GM19023 (cell line): Measurements from ENCODE around the gene RIOK1.
"Not testable (repeated sequence)": the region's sequence is repeated elsewhere in the genome, so short reads cannot be mapped to it uniquely, and the experiment has no call there.

Experiments
- ATAC-seq: cut with Tn5 transposase; IDR thresholded peaks from one replicate; pipeline ENCODE4 v1.9.1; 2021; ENCODE audit warnings: mild to moderate bottlenecking, moderate library complexity; ENCODE audit not compliant: unreplicated experiment

Gene RIOK1

DNA sequence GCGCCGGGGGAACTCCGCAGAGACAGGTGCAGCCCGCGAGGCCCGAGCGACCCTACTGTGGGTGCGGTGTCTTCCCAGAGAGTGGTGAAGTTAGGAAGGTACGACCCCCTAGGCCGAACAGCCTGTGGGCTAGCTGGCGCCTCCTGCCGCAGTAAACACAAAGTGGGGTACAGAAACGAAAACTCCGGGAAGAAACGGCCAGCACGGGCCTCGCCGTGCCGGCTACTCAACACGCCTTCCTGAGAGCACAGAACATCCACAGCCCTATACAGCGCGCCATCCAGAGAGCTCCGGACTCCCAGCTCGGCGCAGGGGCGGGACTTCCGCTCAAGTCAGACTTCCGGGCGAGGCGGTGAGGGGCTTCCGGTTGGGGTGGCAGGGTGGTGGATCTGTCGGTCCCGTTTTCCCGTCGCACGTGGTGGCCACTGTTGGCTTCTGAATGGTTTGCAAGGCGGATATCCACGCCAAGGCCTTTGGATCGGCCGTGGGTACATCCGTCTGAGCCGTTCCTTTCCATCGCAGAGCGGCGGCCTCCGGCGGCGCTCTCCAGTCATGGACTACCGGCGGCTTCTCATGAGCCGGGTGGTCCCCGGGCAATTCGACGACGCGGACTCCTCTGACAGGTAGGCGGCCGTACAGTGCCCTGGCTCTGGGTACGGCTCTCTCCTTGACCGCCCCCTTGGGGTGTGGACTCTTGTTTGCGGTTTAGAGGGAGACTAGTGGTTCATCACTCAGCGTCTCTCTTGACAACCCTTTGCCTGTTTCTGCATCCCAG is at the start of gene RIOK1, which contains the start of gene CAGE1:
RIOK1 (plus strand) TSS at position 358 of the 775 bp plus-strand sequence; CDS start at position 553, 195 bp downstream.
CAGE1 (minus strand) TSS at position 292 of the 775 bp plus-strand sequence. CDS start 2,569 bp downstream, outside the sequence.
- peak; percentile 98 for ATAC-seq

DNA sequence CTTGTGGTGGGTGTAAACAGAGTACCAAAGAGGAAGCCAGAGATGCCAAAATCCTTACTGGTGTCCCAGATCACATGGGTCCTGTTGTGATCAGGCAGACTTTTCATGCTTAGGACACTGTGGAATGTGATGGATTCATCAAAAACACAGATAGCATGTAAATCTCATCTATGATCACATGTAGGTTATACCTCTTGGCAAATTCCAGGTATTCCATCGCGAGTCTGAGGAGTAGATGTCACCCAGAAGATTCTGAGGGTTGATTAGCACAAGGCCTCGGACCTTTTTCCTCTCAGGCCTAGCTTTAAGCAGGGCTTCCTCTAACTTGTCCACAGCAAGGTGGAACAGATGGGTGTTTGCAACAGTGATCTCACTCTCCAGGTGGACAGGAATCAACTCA is 48.3 kb upstream of the RIOK1 start:
- no peak for ATAC-seq

DNA sequence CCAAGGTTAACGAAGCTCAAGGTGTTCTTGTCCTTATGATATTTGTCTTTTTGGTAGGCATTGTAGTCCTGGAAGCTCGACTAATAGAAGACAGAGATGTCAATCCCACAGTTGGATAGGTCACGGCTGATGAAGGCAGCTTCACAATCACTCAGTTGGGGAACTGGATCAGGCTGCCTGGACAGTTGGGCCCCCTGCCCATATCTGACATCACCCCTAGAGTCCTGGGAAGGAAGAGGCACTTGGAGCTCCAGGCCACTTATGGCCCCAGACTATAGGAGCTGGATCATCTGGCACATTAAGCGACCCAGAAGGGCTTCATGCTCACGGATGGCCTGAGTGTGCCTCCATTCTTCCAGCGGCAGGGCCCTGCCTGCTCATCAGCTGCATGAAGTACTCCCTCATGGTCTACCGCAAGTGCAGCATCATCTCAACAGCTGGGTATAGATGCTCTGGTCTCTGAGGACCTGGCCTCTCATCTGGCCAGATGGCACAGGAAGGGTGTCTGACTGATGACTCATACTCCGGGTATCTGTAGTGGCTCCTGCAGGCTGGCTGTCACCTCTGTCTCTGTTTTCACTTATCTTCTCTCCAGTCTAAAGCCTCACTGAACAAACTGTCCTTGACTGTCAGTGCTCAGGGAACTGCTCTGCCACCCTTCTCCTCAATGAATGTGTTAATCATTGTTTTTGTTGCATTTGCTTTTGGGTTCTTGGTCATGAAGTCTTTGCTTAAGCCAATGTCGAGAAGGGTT is 47.4 kb upstream of the RIOK1 start:
- ATAC-seq: no peak

DNA sequence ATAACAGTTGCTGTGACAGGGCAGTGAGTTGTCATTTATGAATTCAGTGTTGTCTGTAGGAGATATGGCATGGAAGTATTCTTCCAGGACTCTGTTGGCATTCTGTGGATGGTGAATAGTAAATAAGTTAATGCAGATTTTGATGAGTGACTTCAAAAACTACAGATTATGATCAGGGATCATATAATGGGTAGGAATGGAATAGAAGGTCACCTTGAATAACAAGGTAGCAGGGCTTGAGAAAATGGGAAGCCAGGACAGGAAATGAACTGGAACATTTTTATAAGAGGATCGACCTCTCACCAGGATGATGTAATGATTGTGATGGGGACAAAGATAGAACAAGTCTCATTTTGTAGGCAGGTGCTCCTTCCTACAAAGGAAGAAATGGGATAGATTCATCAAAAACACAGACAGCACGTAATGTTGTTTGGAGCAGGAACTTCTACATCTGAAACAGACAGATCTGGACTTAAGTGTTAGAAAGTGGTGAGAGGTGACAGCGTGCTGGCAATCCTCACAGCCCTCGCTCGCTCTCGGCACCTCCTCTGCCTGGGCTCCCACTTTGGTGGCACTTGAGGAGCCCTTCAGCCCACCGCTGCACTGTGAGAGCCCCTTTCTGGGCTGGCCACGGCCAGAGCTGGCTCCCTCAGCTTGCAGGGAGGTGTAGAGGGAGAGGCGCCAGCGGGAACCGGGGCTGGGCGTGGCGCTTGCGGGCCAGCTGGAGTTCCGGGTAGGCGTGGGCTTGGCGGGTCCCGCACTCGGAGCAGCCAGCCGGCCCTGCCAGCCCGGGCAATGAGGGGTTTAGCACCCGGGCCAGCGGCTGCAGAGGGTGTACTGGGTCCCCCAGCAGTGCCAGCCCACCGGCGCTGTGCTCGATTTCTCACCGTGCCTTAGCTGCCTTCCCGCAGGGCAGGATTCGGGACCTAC is 45.8 kb upstream of the RIOK1 start:
- no peak for ATAC-seq

DNA sequence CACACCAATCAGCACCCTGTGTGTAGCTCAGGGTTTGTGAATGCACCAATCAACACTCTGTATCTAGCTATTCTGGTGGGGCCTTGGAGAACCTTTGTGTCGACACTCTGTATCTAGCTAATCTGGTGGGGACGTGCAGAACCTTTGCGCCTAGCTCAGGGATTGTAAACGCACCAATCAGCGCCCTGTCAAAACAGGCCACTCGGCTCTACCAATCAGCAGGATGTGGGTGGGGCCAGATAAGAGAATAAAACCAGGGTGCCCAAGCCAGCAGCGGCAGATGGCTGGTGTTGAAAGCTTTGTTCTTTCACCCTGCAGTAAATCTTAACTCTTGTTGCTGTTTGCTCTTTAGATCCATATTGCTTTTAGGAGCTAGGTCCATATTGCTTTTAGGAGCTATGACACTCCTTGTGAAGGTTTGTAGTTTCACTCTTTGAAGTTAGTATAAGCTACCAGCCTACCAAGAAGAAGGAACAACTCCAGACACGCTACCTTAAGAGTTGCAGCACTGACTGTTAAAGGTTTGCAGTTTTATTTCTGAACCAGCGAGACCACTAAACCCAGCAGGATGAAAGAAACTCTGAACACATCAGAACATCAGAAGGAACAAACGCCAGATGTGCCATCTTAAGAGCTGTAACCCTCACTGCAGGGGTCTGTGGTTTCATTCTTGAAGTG is 44.7 kb upstream of the RIOK1 start:
- not testable (repeated sequence) for ATAC-seq

DNA sequence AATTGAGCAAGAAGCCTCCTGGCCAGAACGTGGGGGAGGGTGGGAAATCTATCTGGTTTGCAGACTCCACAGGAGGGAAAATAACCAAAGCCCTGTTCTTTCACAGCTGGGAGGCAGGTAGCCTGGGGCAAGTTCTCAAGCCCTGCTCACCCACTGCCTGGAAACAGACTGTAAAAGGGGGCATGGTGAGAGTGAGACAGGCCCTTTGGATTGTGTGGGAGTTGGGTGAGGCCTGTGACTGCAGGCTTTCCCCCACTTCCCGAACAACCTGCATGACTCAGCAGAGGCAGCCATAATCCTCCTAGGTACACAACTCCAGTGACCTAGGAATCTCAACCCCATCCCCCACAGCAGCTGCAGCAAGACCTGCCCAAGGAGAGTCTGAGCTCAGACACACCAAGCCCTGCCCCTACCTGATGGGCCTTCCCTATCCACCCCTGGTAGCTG is 42.0 kb upstream of the RIOK1 start:
- ATAC-seq: not testable (repeated sequence)

DNA sequence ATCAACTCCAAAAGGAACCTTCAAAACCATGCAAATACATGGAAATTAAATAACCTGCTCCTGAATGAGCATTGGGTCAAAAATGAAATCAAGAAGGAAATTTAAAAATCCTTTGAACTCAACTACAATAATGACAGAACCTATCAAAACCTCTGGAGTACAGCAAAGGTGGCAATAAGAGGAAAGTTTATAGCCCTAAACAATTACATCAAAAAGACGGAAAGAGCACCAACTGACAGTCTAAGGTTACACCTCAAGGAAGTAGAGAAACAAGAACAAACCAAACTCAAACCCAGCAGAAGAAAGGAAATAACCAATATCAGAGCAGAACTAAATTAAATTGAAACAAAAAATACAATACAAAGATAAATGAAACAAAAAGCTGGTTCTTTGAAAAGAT is 39.0 kb upstream of the RIOK1 start:
- ATAC-seq: not testable (repeated sequence)

DNA sequence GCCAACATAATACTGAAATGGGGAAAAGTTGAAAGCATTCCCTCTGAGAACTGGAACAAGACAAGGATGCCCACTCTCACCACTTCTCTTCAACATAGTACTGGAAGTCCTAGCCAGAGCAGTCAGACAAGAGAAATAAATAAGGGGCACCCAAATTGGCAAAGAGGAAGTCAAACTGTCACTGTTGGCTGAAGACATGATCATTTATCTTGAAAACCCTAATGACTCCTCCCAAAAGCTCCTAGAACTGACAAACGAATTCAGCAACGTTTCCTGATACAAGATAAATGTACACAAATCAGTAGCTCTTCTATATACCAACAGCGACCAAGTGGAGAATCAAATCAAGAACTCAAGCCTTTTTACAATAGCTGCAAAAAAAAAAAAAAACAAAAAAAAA is 37.7 kb upstream of the RIOK1 start:
- ATAC-seq: not testable (repeated sequence)

DNA sequence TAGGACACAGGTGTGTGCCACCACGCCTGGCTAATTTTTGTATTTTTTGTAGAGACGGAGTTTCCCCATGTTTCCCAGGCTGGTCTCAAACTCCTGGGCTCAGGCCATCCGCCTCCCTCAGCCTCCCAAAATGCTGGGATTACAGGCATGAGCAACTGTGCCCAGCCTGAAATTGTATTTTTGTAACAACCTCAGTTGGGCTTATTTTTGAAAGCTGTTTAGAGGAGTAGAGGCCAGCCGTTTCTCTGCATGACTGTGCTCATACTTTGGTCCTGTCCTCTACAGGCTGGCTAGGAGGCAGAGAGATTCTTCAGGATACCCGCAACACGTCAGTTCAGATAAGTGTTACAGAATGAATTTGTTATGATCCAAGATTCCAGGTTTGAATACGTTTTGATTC is 22.2 kb upstream of the RIOK1 start:
- no peak for ATAC-seq

DNA sequence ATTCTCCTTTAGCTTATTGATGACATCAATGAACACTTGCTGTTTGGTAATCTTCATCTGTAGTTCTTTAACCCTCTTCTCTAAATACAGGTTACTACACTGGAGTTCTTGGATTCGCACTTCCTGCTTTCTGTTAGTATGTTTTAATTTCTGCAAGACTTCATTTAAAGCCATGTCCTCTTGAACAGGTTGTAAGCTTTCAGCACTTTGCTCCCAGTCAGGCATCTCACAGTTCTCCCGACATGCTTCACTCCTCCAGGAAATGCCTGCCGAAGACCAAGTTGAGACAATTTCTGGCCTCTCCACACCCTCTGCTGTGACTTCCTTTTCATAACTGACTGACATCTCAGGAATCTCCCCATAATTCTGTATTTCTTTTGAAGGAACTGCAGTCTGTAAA is 15.9 kb upstream of the RIOK1 start:
- ATAC-seq: no peak

DNA sequence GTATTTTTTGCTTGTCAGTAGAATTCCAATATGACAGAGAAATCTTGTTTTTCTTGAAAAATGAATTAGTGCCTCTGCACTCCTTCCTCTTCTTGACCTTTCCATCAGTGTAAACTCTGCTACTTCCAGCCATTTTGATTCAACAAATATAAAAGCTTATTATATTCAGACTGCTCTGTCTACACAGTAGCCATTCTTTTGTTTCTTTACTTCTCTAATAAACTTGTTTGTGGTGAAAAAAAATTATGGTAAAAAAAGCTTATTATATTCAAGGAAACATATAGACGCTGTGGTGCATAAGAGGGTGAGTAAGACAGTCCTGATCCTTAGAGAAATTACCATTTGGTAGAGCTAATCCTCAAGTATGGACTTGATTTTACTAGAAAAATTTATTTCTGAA is 11.6 kb upstream of the RIOK1 start:
- ATAC-seq: no peak

DNA sequence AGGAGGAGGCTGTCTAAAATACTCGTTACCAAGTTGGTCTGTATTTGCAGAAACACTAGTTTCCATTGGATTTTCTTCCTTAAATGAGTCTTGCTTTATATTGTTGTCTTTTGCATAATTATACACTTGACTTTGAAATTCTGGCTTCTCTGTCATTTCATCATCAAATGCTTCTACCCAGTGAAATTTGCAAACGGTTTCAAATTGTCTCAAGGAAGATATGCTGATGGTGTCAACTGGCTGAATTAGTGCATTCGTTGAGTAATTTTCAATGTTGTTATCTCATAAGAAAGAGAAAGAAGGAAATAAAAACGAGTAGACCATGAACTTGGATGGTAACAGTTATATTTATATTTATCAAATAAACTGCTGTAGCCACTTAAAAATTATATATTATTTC is 10.9 kb upstream of the RIOK1 start:
- no peak for ATAC-seq

DNA sequence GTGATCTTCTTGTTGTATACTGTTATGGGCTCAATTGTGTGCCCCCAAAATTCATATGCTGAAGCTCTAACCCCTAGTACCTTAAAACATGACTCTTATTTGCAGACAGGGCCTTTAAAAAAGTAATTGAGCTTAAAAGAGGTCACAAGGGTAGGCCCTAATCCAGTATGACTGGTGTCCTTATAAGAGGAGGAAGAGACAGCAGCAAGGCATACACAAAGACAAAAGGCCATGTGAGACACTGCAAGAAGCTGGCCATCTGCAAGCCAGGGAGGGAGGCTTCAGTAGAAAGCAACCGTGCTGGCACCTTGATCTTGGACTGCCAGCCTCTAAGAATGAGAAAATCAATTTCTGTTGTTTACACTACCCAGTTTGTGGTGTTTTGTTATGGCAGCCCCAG is 8.5 kb upstream of the RIOK1 start:
- no peak for ATAC-seq

DNA sequence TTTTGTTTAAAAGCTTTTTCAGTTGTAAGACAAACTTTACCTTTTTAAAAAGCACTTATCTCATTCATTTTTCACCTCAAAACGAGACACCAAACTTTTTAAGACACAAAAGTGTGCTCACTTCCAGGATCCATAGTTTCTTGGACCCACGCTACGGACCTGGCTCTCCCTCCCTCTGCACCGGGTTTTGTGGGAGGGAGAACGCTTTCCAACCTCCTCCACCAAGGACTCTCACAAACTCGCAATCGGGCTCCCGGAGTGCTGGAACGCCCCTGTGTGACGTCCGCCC is 502 bp upstream of the RIOK1 start:
- ATAC-seq: no peak

DNA sequence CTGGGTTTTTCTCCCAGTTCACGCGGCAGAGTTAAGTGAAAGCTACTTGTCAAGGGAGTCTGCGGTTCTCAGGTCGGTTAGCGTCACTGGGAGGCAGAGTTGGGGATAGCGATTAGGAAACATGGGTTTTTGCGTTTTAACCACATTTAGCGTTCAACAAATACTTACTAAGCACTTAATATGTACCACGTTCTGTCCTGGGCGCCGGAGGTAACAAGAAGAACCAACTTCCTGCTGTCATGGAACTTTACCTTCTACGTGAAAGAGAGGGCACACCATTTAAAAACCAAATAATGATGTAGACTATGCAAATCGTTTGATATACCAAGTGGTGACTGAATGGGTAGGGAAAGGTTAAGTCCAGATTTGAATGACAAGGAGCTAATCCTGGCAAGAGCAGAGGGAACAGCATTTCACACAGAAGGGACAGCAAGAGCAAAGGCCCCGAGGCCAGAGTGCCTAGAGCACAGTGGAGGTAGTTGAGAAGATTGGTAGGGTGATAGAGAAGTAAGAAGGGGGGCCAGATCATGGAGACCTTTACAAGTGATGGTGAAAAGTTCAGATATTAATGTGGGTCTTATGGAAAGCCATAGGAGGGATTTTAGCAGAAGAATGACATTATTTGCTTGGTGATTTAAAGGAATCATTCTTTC is 744 bp downstream of the RIOK1 start:
- ATAC-seq: no peak

DNA sequence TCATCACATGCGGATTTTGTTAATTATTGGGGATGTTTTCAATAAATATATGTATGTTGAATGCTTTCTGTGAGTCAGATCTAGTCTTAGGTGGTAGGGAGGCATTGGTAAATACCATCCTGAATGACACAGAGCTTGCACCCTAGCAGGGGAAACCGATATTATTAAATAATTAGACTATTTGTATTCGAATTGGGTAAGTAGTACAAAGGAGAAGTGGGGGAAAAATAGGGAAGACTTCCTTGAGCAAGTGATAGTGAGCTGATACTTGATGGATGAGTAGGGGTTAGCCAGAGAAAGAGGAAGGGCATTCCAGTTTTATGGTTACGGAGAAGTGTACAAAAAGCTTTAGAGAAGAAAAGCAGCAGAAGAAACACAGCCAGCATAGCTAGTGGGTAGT is 1.5 kb downstream of the RIOK1 start:
- ATAC-seq: no peak

DNA sequence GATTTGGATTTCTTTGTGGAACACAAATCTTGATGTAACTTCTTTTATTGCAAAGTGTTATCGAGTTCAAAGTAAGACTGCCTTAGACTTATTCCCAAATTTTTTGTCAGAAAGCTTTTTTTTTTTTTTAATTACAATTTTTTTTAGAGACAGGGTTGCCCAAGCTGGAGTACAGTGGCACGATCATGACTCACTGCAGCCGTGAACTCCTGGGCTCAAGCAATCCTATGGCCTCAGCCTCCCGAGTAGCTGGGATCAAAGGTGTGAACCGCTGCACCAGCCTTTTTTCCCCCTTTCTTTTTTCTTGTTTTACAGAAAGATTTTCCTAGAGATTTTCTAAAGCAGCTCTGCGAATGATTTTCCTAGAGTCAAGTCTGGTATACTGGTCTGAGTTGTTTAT is 2.8 kb downstream of the RIOK1 start:
- ATAC-seq: no peak

DNA sequence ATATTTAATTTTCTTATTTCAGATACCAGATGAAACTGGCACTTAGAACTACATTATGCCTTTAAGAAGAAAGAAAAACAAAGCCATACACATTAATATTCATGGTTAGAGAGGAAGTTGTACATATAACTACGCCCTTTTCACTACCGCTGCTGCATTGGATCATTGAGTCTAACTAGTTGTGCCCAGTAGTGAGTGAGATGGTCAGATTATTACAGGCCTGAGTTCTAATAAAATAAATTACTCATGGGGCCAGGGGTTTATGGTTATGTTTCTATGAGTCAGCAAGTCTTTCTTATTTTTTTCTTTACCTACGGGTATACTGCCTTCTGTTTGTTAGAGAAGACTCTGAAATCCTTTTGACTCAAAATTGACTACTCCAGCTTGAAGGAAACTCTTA is 11.5 kb downstream of the RIOK1 start:
- no peak for ATAC-seq

DNA sequence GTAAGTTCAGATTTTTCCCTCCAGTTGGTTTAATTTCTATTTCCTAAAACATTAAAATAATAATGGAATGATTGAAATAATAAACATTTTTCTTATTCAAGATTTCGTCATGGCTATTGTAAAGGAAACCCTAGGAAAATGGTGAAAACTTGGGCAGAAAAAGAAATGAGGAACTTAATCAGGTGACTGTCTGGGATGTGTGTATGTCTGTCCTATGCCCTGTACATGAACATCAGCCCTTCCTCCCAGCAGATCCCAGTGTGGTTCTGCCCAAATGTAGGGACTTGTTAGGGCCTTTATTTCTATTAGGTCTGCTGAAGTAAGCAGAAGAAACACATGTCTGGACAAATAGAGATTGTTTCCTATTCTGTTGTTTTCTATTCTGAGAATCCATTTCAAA is 13.1 kb downstream of the RIOK1 start:
- ATAC-seq: no peak

DNA sequence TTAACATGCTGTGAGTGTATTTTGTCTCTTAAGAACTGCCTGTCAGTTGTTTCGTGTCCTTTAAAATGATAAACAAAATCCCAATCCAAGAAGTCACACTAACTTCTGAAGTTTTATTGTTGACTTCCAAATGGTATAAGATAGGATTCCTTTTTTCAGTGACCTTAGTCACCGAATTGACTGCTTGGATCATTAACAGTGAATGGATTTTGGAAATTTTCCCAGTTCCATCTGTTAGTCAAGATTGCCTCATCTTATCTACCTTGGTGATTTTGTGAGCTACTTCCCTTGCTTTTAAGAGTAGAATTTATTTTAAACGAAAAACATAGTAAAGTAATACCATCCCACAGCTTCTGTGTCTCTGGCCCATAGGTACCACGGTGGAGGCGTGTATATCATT is 14.9 kb downstream of the RIOK1 start:
- ATAC-seq: no peak
